Activated B cell treated with CpG ODN at 0.5 μM for 24 hours (primary cell): ENCODE measurements around the gene PAPPA. TPM values are rescaled to one million over a fixed set of nuclear protein-coding genes. Genes with fewer than 3 reads are reported as not detected.

Experiments
- ATAC-seq: fragments of 200-7000 bp; cut with Tn5 transposase; one replicate; pipeline ENCODE4 v1.10.0; 2021; ENCODE audit warnings: low read depth, mild to moderate bottlenecking, moderate library complexity
- CTCF ChIA-PET: fragments of 350-600 bp; sonication (Branson Sonifier 250); formaldehyde crosslinking; loops from one replicate; lab custom pipeline; 2021; ENCODE audit warnings: antibody characterized with exemption; lab: Charles Lee
- POLR2A ChIA-PET: fragments of 350-600 bp; sonication (Branson Sonifier 250); formaldehyde crosslinking; loops from one replicate; lab custom pipeline; 2021; ENCODE audit warnings: antibody characterized with exemption; lab: Charles Lee
- DNase-seq: peaks from one replicate; pipeline ENCODE4 v3.0.0; 2022
- H3K27ac Mint-ChIP-seq: one replicate; pipeline ENCODE4 v1.8.0; 2020; ENCODE audit warnings: mixed read lengths
- H3K27me3 Mint-ChIP-seq: one replicate; pipeline ENCODE4 v1.8.0; 2021; ENCODE audit warnings: mixed read lengths
- H3K36me3 Mint-ChIP-seq: one replicate; pipeline ENCODE4 v1.8.0; 2021; ENCODE audit warnings: low read depth, mixed read lengths
- H3K4me1 Mint-ChIP-seq: one replicate; pipeline ENCODE4 v1.8.0; 2021; ENCODE audit warnings: mixed read lengths
- H3K4me3 Mint-ChIP-seq: one replicate; pipeline ENCODE4 v1.8.0; 2020; ENCODE audit warnings: mild to moderate bottlenecking, mixed read lengths
- H3K9me3 Mint-ChIP-seq: one replicate; pipeline ENCODE4 v1.8.0; 2020; ENCODE audit warnings: mixed read lengths
- intact Hi-C: fragments of 100-400 bp; cut with micrococcal nuclease; formaldehyde crosslinking; loops from one replicate; pipeline ENCODE4 v1.15.1; 2024
- total RNA-seq: library from RNA; stranded (reverse); gene quantifications from 2 replicates; pipeline ENCODE4 v1.2.3, GENCODE V29; 2022
- TF ChIP-seq, protein P1 (sequence below): fragments of 200-600 bp; IDR thresholded peaks from one replicate; pipeline ENCODE4 v1.8.0; 2022; ENCODE audit warnings: antibody characterized with exemption, mild to moderate bottlenecking

PAPPA gene
- total RNA-seq, 1 donor from 2014 or later: not detected

DNA sequence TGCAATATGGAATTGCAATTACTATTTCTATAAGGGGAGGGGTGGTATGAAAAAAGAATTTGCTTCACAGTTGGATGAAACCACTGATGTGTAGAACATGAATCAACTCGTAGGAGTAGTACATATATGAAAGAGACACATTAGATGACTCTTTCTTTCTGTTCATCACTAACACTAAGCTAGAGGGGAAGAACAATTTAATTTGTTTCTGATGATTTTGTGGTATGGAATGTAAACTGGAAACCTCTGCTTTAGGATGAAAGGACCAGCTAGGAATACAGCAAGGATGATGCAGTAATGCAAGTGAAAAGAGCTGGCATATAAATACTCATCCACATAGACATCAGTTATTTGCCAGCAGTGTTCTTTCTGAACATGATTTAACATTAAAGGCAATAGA lies 113.4 kb downstream of the PAPPA start:
- ChIA-PET CTCF (no interaction called here), POLR2A (no interaction called here)
- Mint-ChIP-seq H3K27ac (no peak overlapping the region), H3K4me3 (no peak overlapping the region), H3K9me3 (no peaks in the 10 kb centered on the region), H3K4me1 (no peaks in the 10 kb centered on the region), H3K36me3 (no peaks in the 10 kb centered on the region), H3K27me3 (no peaks in the 10 kb centered on the region)
- intact Hi-C loops: no loop called here
- no peak for DNase-seq
- TF ChIP-seq, protein P1, sequence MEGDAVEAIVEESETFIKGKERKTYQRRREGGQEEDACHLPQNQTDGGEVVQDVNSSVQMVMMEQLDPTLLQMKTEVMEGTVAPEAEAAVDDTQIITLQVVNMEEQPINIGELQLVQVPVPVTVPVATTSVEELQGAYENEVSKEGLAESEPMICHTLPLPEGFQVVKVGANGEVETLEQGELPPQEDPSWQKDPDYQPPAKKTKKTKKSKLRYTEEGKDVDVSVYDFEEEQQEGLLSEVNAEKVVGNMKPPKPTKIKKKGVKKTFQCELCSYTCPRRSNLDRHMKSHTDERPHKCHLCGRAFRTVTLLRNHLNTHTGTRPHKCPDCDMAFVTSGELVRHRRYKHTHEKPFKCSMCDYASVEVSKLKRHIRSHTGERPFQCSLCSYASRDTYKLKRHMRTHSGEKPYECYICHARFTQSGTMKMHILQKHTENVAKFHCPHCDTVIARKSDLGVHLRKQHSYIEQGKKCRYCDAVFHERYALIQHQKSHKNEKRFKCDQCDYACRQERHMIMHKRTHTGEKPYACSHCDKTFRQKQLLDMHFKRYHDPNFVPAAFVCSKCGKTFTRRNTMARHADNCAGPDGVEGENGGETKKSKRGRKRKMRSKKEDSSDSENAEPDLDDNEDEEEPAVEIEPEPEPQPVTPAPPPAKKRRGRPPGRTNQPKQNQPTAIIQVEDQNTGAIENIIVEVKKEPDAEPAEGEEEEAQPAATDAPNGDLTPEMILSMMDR: no peak
- ATAC-seq: no peak

DNA sequence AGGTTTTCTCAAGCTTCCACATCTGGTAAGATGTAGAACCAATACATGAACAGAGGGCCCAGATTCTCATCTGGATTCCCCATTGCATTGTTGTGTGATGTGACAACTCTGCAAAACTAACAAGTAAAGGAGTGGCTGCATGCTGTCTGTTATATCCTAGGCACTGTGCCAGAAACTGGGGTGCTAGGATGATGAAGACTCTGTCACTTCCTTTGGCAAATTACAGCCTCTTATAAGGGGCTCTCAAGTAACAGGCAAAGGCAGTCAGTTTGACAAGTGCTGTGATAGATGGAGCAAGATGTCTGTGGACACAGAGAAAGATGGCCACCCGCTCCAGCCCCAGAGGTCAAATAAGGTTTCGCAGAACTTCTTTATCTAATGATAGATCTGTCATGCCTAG lies 115.7 kb downstream of the PAPPA start:
- no peak overlapping the region for H3K27ac Mint-ChIP-seq
- H3K27me3 Mint-ChIP-seq: no peaks in the 10 kb centered on the region
- TF ChIP-seq, protein P1: no peak
- POLR2A ChIA-PET: no interaction called here
- no peaks in the 10 kb centered on the region for H3K36me3 Mint-ChIP-seq
- DNase-seq (no peak), ATAC-seq (no peak)
- CTCF ChIA-PET: no interaction called here
- no peak overlapping the region for H3K4me3 Mint-ChIP-seq
- H3K4me1 Mint-ChIP-seq: no peaks in the 10 kb centered on the region
- intact Hi-C loops: no loop called here
- H3K9me3 Mint-ChIP-seq: no peaks in the 10 kb centered on the region

DNA sequence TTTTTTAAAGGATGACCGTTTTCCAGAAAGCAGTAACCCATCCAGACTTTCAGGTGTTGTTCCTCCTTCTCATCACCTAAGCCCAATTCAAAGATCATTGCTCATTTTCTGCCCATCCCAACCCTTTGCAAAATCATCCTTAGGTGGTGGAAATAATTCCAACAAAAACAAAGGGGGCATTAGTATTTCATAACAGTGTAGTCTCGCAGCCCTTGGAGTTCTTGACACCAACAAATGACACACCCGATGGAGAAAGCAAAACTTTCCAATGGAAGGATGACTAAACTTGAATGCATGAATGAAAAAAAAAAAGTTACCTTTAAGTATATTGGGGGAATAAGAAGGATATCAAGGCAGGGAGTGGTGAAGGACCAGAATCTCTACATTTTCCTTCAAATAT lies 117.0 kb downstream of the PAPPA start:
- Mint-ChIP-seq H3K27ac (no peak overlapping the region), H3K4me1 (no peaks in the 10 kb centered on the region), H3K36me3 (no peaks in the 10 kb centered on the region), H3K27me3 (no peaks in the 10 kb centered on the region), H3K9me3 (no peaks in the 10 kb centered on the region), H3K4me3 (no peak overlapping the region)
- intact Hi-C loops: no loop called here
- TF ChIP-seq, protein P1: no peak
- DNase-seq (no peak), ATAC-seq (no peak)
- ChIA-PET POLR2A (no interaction called here), CTCF (no interaction called here)

DNA sequence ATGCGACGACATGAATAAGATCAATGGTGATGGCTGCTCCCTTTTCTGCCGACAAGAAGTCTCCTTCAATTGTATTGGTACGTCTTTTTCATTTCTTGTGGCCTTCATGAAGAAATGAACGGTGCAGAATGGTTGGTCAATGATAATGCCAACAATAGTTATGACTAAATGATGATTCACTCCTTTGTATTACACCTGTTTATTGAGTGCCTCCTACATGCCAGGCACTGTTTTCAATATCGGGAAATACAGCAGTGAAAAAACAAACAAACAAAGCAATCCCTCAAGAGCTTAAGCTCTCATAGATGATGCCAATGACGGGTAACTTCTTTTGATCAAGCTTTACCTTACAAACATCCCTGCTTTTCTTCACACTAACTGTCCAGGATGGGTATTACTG lies 117.7 kb downstream of the PAPPA start:
- no peaks in the 10 kb centered on the region for H3K4me1 Mint-ChIP-seq
- ChIA-PET CTCF (no interaction called here), POLR2A (no interaction called here)
- no peaks in the 10 kb centered on the region for H3K27me3 Mint-ChIP-seq
- TF ChIP-seq, protein P1: no peak
- H3K36me3 Mint-ChIP-seq: no peaks in the 10 kb centered on the region
- no peaks in the 10 kb centered on the region for H3K9me3 Mint-ChIP-seq
- no peak for DNase-seq
- intact Hi-C loops: no loop called here
- H3K27ac Mint-ChIP-seq: no peak overlapping the region
- no peak for ATAC-seq
- H3K4me3 Mint-ChIP-seq: no peak overlapping the region

DNA sequence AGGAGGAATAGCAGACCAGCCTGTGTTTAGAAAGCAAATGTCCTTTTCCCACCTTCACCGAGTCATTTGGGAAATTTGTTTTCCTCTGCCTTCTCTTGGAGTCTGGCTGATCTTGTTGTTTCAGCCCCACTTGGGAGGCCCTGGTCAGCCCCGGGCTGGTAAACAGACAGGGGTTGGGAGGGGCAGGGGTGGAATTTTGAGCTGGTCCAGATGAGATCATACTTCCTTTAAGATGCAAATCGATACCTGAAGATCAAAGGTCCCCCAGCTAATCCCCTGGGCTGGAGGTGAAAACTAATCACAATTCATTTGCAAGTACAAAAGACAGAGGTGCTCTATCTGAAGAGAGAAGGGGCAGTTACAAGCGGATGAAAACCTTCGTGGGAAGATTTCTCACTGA lies 118.4 kb downstream of the PAPPA start:
- Mint-ChIP-seq H3K4me3 (no peak overlapping the region), H3K27me3 (no peaks in the 10 kb centered on the region), H3K4me1 (no peaks in the 10 kb centered on the region), H3K9me3 (no peaks in the 10 kb centered on the region), H3K36me3 (no peaks in the 10 kb centered on the region), H3K27ac (no peak overlapping the region)
- ChIA-PET POLR2A (no interaction called here), CTCF (no interaction called here)
- DNase-seq: no peak
- no peak for ATAC-seq
- intact Hi-C loops: no loop called here
- TF ChIP-seq, protein P1: no peak
